GM18498 (cell line): ENCODE measurements around the gene TLE5.
"Not testable (repeated sequence)": the region's sequence is repeated elsewhere in the genome, so short reads cannot be mapped to it uniquely, and the experiment has no call there.

Experiments used
- ATAC-seq: cut with Tn5 transposase; IDR thresholded peaks from one replicate; pipeline ENCODE4 v1.9.1; 2021; ENCODE audit warnings: mild to moderate bottlenecking, moderate library complexity; ENCODE audit not compliant: unreplicated experiment

Gene TLE5

DNA sequence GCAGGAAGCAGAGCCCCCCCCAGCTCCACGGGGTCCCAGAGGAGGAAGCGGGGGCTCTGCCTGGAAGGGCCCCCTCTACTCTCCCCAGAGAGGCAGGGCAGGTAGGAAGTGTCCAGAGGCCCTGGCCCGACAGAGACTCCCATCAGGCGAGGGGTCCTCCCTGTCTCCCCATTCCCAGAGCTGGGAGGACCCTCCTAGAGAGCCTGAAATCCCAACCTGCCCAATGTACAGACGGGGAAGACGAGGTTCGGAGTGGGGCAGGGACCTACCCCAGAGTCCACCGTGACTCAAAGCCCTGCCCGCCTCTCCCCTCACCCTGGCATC, 34.4 kb downstream of the TLE5 start:
- no peak for ATAC-seq

DNA sequence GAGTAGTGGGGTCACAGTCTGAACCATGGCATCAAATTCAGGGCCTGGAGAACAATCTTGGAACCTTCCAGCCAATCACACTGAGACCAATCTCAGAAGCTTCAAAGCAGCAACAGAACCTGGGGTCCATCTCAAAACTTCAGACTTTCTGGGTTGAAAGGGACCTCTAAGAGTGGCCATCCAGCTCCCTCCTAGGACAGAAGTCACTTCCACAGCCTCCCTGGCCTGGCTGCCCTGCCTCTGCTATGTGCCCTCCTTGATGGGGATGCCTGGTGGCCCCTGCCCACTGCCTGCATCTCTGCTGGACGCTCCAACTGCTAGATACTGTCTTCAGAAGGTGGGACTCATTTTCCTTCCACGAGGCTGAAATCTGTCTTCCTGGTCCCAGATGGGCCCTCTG, 35.0 kb downstream of the TLE5 start:
- no peak for ATAC-seq

- no peak for ATAC-seq
Measured at GRCh38 chr19:3026768-3027167, 35.5 kb downstream of the TLE5 start.

- ATAC-seq = no peak
Measured at GRCh38 chr19:3025549-3025886, 36.8 kb downstream of the TLE5 start.

GRCh38 chr19:3024870-3025548, 37.3 kb downstream of the TLE5 start:
- no peak for ATAC-seq

DNA sequence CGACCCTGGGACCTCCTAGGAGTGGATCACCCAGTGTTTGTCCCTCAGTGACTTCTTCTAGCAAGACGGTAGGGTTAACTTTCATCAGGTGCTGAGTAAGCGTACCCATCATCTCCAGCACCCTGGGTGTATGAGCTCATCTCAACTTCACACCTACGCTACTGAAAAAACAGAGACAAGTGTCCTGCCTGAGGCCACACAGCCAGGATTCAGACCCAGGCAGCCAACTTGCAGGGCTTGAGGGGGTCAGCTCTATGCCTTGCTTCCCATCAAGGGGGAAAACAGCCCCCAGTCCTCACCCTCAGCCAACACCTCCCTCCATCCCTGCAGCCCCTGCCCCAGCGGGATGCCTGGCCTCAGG, 37.8 kb downstream of the TLE5 start:
- ATAC-seq = no peak

GRCh38 chr19:3020321-3020960, 41.9 kb downstream of the TLE5 start:
- ATAC-seq = no peak

DNA sequence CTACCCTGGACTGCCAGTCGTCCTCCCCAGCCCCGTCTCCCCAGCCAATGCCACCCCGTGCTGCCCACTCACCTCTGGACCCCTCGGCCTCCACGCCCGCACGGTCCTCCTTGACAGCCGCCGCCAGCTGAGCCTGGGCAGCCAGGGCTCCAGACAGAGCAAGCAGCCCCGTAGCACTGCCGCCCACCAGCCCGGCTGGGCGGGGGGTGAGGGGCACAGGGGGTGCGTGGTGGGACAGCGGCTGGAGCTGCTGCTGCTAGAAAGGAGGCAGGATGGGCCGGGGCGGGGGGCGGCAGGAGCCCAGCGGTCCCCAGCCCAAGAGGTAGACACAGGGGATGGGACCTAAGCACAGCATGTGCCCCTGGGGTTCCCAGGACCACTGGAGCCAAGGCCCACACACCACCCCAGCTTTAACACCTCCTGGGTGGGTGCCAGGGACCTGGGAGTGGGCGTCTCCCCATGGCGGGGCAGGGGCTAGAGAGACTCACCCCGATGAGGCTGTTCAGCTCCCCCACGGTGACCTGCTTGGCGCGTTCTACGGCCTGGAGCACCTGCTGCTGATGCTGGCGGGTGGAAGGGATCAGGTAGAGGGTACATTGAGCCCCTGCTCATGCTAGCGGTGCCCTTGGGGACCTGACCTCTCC, 43.0 kb downstream of the TLE5 start:
- ATAC-seq = no peak

DNA sequence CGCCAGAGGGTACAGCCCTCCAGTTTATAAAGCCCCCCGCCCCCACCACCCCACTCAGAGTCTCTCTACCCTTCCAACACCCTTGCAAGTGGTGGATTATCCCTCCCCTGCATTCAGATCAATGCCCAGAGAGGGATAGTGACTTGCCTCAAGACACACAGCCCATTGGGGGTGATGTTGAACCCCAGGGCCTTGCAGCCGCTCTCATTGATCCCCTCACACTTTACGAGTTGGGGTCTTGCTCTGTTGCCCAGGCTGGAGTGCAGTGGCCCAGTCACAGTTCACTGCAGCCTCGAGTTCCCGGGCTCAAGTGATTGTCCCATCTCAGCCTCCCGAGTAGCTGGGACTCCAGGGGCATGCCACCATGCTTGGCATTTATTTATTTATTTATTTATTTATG, 44.4 kb downstream of the TLE5 start:
- no peak for ATAC-seq

DNA sequence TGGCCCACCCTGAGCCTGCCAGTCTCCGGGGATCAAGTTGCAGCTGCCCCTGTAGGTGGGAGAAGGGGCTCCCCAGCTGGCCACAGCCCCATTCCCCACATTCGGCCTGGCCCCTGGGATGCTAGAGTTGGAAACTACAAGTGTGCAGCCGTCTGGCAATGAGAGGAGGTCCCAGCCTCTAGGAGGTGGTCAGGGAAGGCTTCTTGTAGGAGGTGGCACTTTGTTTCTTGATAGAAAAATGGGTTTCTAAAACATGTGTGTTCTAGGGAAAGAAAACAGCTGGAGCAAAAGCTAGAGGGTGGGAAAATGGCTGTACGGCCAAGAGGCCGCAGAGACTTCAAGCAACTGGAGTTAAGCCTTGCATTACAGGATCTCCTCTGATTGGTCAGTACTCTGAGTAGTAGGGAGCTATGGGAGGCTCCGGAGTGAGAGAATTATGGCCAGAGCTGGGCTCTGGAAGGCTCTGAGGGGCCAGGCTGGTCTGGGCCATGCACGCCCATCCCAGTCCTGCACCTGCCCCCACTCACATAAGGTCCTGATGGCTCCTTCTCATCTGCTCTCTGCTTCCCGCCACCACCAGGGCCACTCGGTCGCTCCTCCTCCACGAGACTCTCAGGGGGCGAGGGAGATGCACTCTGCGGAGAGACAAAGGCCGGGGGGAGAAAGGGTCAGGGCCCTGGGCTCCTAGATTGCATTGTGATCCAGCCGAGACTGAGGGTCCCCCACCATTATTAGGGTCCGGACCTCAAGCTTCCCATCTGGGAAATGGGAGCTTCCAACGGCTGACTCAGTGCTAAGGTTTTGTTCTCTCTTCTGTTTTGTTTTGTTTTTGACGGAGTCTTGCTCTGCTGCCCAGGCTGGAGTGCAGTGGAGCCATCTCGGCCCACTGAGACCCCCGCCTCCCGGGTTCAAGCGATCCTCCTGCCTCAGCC, 46.9 kb downstream of the TLE5 start:
- no peak for ATAC-seq

DNA sequence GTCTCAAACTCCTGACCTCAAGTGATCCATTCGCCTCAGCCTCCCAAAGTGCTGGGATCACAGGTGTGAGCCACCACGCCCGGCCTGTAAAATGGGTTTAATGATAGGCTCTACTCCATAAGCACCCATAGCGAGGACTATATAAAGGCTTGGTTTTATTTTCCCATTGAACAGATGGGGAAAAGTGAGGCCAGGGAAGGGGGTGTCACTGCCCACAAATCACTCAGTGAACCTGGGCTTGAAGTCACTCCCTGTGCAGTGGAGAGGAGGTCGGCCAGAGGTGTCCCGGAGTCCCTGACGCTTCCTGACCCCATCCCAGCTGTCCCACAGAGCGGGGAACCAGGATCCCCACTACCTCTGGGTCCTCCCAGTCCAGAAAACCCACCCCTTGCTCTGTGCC, 48.2 kb downstream of the TLE5 start:
- ATAC-seq = no peak

- no peak for ATAC-seq
Measured at GRCh38 chr19:3013263-3013725, 49.0 kb downstream of the TLE5 start.

DNA sequence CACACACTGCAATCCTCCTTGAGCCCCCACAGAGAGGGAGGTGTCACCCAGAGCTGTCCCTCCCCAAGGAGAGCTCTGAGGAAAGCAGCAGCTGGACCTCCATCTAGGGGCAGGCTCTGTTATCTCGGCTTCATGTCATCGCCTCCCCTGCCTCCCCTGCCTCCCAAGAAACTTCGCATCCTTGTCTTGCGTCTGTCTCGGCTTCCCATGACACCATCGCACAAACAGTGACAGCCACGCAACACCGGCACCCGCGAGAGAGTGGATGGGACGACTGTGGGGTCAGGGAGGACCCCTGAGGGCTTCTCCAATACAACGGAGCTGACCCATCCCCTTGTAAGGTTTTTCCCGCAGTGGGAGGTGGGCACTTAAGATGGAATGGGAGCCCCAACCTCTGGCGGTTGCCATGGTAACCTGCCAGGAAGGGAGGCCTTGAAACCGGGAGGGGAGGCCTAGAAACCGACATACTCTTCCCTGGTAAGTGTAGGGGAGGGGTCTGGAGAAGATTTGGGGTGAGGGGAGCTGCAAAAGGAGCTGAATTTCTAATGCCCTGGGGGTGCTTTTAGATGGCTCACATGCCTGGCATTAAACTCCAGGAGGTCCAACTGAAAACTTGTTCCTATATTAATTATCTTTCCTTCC, 49.6 kb downstream of the TLE5 start:
- ATAC-seq = no peak

DNA sequence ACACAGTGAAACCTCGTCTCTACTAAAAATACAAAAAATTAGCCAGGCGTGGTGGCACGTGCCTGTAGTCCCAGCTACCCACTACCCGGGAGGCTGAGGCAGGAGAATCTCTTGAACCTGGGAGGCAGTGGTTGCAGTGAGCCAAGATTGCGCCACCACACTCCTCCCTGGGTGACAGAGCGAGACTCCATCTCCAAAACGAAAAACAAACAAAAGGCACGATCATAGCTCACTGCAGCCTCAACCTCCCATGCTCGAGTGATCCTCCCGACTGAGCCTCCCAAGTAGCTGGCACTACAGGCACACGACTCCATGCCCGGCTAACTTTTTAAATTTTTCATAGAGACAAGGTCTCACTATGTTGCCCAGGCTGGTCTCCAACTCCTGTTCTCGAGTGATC, 50.2 kb downstream of the TLE5 start:
- not testable (repeated sequence) for ATAC-seq

GRCh38 chr19:3010871-3011270, 51.4 kb downstream of the TLE5 start:
- ATAC-seq = no peak

- ATAC-seq = no peak
Measured at GRCh38 chr19:3008994-3009393, 53.3 kb downstream of the TLE5 start.

DNA sequence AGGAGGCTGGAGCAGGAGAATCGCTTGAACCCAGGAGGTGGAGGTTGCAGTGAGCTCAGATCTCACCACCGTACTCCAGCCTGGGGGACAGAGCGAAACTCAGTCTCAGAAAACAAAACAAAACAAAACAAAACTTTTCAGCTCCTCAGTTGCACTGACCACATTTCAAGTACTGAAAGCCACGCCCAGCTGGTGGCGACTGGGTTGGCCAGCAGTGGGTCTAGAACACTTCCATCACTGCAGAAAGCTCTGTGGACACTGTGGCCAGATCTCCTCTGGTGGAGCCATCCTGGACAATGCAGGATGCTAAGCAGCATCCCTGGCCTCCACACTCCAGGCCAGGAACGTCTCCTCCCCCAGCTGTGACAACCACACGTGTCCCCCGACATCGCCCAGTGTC, 54.3 kb downstream of the TLE5 start:
- ATAC-seq = no peak

DNA sequence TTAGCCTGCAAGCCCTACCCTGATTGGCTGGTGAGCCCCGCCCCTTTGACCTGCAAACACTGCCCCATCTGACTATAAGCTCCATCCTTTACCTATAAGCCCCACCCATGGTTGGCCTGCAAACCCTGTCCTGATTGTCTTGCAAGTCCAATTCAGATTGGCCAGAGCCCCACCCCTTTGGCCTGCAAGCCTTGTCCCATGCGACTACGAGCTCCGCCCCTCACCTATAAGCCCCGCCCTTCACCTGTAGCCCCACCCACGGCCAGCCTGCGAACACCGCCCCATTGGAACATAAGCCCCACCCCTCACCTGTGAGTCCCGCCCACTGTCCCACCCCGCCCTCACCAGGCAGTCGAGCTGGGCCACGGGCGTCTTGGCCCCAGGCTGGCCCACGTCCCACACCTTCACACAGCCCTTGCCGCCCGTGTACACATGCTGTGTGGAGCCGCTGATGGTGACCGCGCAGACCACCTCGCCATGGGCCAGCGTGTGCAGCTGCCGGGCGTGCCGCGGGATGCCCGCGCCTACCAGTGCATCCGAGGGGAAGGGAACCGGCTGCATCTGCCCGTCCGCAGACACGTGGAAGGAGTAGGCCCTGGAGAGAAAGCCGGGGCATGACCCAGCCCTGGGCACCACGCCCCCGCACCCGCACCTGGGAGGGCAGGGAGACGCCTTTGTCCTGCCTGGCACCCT, 56.1 kb downstream of the TLE5 start:
- no peak for ATAC-seq

DNA sequence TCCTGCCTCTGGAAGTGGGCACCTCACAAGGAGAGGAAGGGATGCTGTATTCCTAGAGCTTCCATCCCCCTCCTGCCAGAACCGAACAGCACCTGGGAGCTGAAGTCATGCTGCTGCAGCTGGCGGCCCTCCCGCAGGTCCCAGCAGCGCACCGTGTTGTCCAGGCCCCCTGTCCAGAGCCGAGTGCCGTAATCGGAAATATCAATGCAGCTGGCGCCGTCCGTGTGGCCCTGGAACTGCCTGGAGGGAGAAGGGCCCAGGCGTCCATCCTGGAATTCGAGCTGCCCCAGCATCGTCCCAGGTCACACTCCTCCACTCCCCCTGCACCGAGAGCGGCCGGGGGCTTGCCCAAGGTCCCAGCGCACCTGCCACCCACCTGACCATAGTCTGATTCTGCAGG, 57.0 kb downstream of the TLE5 start:
- no peak for ATAC-seq

DNA sequence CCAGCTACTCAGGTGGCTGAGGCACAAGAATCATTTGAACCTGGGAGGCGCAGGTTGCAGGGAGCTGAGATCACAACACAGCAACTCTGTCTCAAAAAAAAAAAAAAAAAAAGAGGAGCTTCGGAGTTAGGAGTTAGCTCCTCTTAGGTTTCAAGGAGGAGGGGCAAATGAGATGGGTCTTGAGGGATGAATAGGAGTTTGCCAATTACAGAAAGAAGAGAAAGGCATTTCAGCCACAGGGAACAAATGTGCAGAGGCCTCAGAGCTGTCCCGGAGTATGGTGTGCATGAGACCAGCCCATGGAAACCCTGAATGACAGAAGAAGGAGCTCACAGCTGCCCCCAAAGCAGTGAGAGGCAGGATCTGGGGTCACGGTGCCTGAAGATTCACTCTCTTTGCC, 57.8 kb downstream of the TLE5 start:
- no peak for ATAC-seq

DNA sequence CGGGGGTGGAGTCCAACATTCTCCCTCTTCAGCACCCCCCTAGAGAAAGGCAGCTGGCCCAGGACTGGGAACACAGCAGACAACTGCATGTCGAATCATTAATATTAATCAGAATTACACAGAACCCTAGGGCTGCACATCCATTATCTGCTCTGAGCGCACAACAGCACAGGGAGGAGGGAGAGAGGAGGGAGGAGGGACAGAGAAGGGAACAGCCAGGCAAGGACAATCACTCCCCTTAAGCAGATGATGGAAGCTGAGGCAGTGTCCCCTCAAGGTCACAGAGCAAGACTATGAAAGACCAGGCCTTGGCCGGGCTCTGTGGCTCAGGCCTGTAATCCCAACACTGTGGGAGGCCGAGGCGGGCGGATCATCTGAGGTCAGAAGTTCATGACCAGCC, 59.2 kb downstream of the TLE5 start:
- ATAC-seq = no peak
